Neural cell (in vitro differentiated cells): Measurements from ENCODE around the gene TGM4. TPM values are rescaled to one million over a fixed set of nuclear protein-coding genes. Genes with fewer than 3 reads are reported as not detected.

Experiments used
- H2AFZ ChIP-seq: fragments of 200-600, 300-800 bp; sonication (generic), shearing (Covaris generic); 2 replicates; pipeline ENCODE4 v1.6.0; 2014; ENCODE audit warnings: low read depth, mild to moderate bottlenecking, antibody characterized with exemption, low read length, moderate library complexity
- H3F3A ChIP-seq: fragments of 200-600 bp; shearing (Covaris generic); 2 replicates; pipeline ENCODE4 v1.6.1; 2016; ENCODE audit warnings: mild to moderate bottlenecking, moderate library complexity, mixed read lengths, antibody characterized with exemption, low read length; ENCODE audit not compliant: insufficient read depth, poor library complexity, severe bottlenecking
- H3K27ac ChIP-seq: fragments of 200-600, 300-800 bp; sonication (generic), shearing (Covaris generic); 2 replicates; pipeline ENCODE4 v1.5.1; 2014; ENCODE audit warnings: mild to moderate bottlenecking, low read length, moderate library complexity
- H3K27me3 ChIP-seq: fragments of 300-800, 200-600 bp; sonication (generic), shearing (Covaris generic); 2 replicates; pipeline ENCODE4 v1.6.0; 2014; ENCODE audit warnings: mild to moderate bottlenecking, low read depth, low read length, moderate library complexity; ENCODE audit not compliant: insufficient read depth
- H3K36me3 ChIP-seq: fragments of 300-800, 200-600 bp; sonication (generic), shearing (Covaris generic); 2 replicates; pipeline ENCODE4 v1.5.1; 2014; ENCODE audit warnings: mild to moderate bottlenecking, antibody characterized with exemption, low read length, moderate library complexity; ENCODE audit not compliant: insufficient read depth
- H3K4me2 ChIP-seq: fragments of 300-800, 200-600 bp; sonication (generic), shearing (Covaris generic); 2 replicates; pipeline ENCODE4 v1.6.0; 2014; ENCODE audit warnings: mild to moderate bottlenecking, low read length
- H3K4me3 ChIP-seq: fragments of 300-800, 200-600 bp; sonication (generic), shearing (Covaris generic); 2 replicates; pipeline ENCODE4 v1.5.1; 2014; ENCODE audit warnings: mild to moderate bottlenecking, low read length, moderate library complexity
- H3K79me2 ChIP-seq: fragments of 200-600 bp; shearing (Covaris generic); replicated peaks from 2 replicates; pipeline ENCODE4 v1.6.0; 2014; ENCODE audit warnings: mild to moderate bottlenecking, low read length, moderate library complexity; ENCODE audit not compliant: insufficient read depth
- H3K9ac ChIP-seq: fragments of 300-800, 200-600 bp; sonication (generic), shearing (Covaris generic); 2 replicates; pipeline ENCODE4 v1.6.1; 2016; ENCODE audit warnings: mild to moderate bottlenecking, low read length, mixed read lengths
- H3K9me2 ChIP-seq: fragments of 200-600 bp; shearing (Covaris generic); 2 replicates; pipeline ENCODE4 v1.6.1; 2016; ENCODE audit warnings: mild to moderate bottlenecking, low read length, mixed read lengths; ENCODE audit not compliant: insufficient read depth
- H3K9me3 ChIP-seq: fragments of 200-600, 300-800 bp; sonication (generic), shearing (Covaris generic); 2 replicates; pipeline ENCODE4 v1.6.1; 2016; ENCODE audit warnings: mild to moderate bottlenecking, mixed run types, low read length, moderate library complexity, mixed read lengths
- H4K20me1 ChIP-seq: fragments of 200-600 bp; shearing (Covaris generic); 2 replicates; pipeline ENCODE4 v1.6.1; 2016; ENCODE audit warnings: mild to moderate bottlenecking, mixed run types; ENCODE audit not compliant: insufficient read depth
- EZH2 ChIP-seq: fragments of 200-600, 300-800 bp; shearing (Covaris generic), sonication (generic); IDR thresholded peaks from 2 replicates; pipeline ENCODE4 v1.6.1; 2014; ENCODE audit warnings: antibody characterized with exemption, low read length, borderline replicate concordance, mild to moderate bottlenecking; ENCODE audit not compliant: insufficient read depth, poor library complexity, severe bottlenecking
- MXI1 ChIP-seq: fragments of 450-650 bp; conservative IDR thresholded peaks from 2 replicates; pipeline ENCODE4 v1.6.1; 2014; ENCODE audit warnings: antibody characterized with exemption, mild to moderate bottlenecking; ENCODE audit not compliant: poor library complexity, severe bottlenecking
- POLR2AphosphoS5 ChIP-seq: IDR thresholded peaks from 2 replicates; pipeline ENCODE4 v1.6.1; 2012
- RAD21 ChIP-seq: fragments of 450-650 bp; conservative IDR thresholded peaks from 2 replicates; pipeline ENCODE4 v1.6.1; 2014; ENCODE audit warnings: antibody characterized with exemption, mild to moderate bottlenecking, moderate library complexity
- SMC3 ChIP-seq: fragments of 450-650 bp; conservative IDR thresholded peaks from 2 replicates; pipeline ENCODE4 v1.6.1; 2014; ENCODE audit warnings: antibody characterized with exemption, mild to moderate bottlenecking, moderate library complexity; ENCODE audit not compliant: poor library complexity
- TAF1 ChIP-seq: IDR thresholded peaks from 2 replicates; pipeline ENCODE4 v1.6.1; 2012; ENCODE audit warnings: low read depth
- polyA plus RNA-seq: library from polyadenylated mRNA; depleted of rRNA; stranded (reverse); fragments of >200 nt; gene quantifications from 2 replicates; pipeline ENCODE4 v1.2.3, GENCODE V29; 2014
- TF ChIP-seq, protein P1 (sequence below): fragments of 450-650 bp; IDR thresholded peaks from 2 replicates; pipeline ENCODE4 v1.5.1; 2014; ENCODE audit warnings: antibody characterized with exemption, mild to moderate bottlenecking, moderate library complexity; ENCODE audit not compliant: poor library complexity, severe bottlenecking
- TF ChIP-seq, protein P2 (sequence below): IDR thresholded peaks from 2 replicates; pipeline ENCODE4 v1.6.1; 2012; ENCODE audit warnings: borderline replicate concordance

The TGM4 gene
- polyA plus RNA-seq, 1 donor from 2014 or later, result not detected

DNA sequence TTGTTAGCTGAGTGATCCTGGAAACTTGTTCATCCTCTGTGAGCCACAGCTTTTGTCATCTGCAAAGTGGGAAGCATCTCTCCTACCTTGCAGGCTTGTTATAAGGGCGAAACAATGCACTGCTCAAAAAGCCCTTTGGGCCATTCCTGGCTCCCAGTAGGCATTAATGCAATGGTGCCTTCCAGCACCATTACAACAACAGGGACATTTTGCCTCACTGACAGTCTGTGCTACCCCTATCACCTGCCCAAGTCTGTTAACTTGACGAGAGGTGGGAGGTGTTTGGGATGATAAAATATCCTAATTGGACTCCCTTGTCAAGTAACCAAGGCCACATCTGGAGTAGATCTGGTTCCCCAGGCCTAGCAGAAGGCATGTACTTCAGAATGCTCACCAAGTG, 57.4 kb downstream of the TGM4 start:
- H4K20me1 ChIP-seq, result no peaks in the 10 kb centered on the region
- no peak overlapping the region for H3K27ac ChIP-seq
- H3K79me2 ChIP-seq, result no peaks in the 10 kb centered on the region
- no peaks in the 10 kb centered on the region for H3K9me3 ChIP-seq
- no peaks in the 10 kb centered on the region for H3K36me3 ChIP-seq
- no peak overlapping the region for H2AFZ ChIP-seq
- H3F3A ChIP-seq, result no peaks in the 10 kb centered on the region
- H3K4me2 ChIP-seq, result no peak overlapping the region
- no peaks in the 10 kb centered on the region for H3K9me2 ChIP-seq
- no peak overlapping the region for H3K9ac ChIP-seq
- no peak overlapping the region for H3K4me3 ChIP-seq
- H3K27me3 ChIP-seq, result no peaks in the 10 kb centered on the region
- TF ChIP-seq SMC3 (no peak), POLR2AphosphoS5 (no peak), RAD21 (no peak)

DNA sequence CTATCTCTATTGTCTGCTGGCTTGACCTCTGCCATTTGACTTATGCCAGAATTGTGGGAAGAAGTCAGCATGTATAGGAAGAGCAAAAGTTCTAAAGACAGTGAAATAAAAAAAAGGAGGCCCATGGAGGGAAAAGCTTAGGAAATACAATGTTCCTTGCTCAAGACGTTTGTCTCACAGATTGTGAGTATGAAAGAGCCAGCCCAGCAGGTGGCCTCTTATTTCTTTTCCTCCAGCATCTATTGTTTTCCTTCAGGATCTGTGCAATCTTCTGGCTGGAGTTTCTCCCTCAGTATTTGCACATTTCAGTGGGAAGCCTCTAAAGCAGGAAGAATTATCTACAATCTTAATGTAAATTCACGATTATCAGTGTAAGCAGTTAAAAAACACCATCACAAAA, 57.9 kb downstream of the TGM4 start:
- no peak overlapping the region for H3K4me2 ChIP-seq
- no peak overlapping the region for H3K4me3 ChIP-seq
- H3K27ac ChIP-seq, result no peak overlapping the region
- TF ChIP-seq MXI1 (no peak), POLR2AphosphoS5 (no peak), SMC3 (no peak), TAF1 (no peak), RAD21 (no peak), EZH2 (no peak)
- TF ChIP-seq, protein P1, sequence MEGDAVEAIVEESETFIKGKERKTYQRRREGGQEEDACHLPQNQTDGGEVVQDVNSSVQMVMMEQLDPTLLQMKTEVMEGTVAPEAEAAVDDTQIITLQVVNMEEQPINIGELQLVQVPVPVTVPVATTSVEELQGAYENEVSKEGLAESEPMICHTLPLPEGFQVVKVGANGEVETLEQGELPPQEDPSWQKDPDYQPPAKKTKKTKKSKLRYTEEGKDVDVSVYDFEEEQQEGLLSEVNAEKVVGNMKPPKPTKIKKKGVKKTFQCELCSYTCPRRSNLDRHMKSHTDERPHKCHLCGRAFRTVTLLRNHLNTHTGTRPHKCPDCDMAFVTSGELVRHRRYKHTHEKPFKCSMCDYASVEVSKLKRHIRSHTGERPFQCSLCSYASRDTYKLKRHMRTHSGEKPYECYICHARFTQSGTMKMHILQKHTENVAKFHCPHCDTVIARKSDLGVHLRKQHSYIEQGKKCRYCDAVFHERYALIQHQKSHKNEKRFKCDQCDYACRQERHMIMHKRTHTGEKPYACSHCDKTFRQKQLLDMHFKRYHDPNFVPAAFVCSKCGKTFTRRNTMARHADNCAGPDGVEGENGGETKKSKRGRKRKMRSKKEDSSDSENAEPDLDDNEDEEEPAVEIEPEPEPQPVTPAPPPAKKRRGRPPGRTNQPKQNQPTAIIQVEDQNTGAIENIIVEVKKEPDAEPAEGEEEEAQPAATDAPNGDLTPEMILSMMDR, result no peak
- TF ChIP-seq, protein P2, sequence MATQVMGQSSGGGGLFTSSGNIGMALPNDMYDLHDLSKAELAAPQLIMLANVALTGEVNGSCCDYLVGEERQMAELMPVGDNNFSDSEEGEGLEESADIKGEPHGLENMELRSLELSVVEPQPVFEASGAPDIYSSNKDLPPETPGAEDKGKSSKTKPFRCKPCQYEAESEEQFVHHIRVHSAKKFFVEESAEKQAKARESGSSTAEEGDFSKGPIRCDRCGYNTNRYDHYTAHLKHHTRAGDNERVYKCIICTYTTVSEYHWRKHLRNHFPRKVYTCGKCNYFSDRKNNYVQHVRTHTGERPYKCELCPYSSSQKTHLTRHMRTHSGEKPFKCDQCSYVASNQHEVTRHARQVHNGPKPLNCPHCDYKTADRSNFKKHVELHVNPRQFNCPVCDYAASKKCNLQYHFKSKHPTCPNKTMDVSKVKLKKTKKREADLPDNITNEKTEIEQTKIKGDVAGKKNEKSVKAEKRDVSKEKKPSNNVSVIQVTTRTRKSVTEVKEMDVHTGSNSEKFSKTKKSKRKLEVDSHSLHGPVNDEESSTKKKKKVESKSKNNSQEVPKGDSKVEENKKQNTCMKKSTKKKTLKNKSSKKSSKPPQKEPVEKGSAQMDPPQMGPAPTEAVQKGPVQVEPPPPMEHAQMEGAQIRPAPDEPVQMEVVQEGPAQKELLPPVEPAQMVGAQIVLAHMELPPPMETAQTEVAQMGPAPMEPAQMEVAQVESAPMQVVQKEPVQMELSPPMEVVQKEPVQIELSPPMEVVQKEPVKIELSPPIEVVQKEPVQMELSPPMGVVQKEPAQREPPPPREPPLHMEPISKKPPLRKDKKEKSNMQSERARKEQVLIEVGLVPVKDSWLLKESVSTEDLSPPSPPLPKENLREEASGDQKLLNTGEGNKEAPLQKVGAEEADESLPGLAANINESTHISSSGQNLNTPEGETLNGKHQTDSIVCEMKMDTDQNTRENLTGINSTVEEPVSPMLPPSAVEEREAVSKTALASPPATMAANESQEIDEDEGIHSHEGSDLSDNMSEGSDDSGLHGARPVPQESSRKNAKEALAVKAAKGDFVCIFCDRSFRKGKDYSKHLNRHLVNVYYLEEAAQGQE, result no peak
- no peak overlapping the region for H3K9ac ChIP-seq
- H3K36me3 ChIP-seq, result no peaks in the 10 kb centered on the region
- no peak overlapping the region for H2AFZ ChIP-seq
- H3F3A ChIP-seq, result no peaks in the 10 kb centered on the region
- H3K79me2 ChIP-seq, result no peaks in the 10 kb centered on the region
- no peaks in the 10 kb centered on the region for H3K27me3 ChIP-seq
- H3K9me2 ChIP-seq, result no peaks in the 10 kb centered on the region
- H3K9me3 ChIP-seq, result no peaks in the 10 kb centered on the region
- H4K20me1 ChIP-seq, result no peaks in the 10 kb centered on the region
